Vagina (tissue), 2 donors: Measurements from ENCODE around the gene ANKS1B. TPM values are rescaled to one million over a fixed set of nuclear protein-coding genes. Genes with fewer than 3 reads are reported as not detected.

Experiments
- DNase-seq, 2 donors: peaks; one replicate each; pipeline ENCODE4 v3.0.0-alpha.2; 2017; ENCODE audit errors: extremely low spot score in 2 of 2
- H3K27ac ChIP-seq: fragments of 200-600 bp; sonication (generic); one replicate; pipeline ENCODE4 v1.5.1; 2019
- H3K27me3 ChIP-seq: fragments of 200-600 bp; sonication (generic); one replicate; pipeline ENCODE4 v1.5.1; 2019
- H3K36me3 ChIP-seq, 2 donors: fragments of 200-600 bp; sonication (generic); one replicate each; pipeline ENCODE4 v1.5.1; 2017 to 2019
- H3K4me1 ChIP-seq: fragments of 200-600 bp; sonication (generic); one replicate; pipeline ENCODE4 v1.5.1; 2019
- H3K4me3 ChIP-seq, 2 donors: fragments of 200-600 bp; sonication (generic); 1 replicate in 1 of 2; 2 replicates in 1 of 2; pipeline ENCODE4 v1.5.1; 2016 to 2019
- H3K9me3 ChIP-seq: fragments of 200-600 bp; sonication (generic); one replicate; pipeline ENCODE4 v1.5.1; 2019
- POLR2A ChIP-seq, 2 donors: fragments of 450-650 bp; IDR thresholded peaks; one replicate each; pipeline ENCODE4 v1.6.1; 2017; ENCODE audit warnings: antibody characterized with exemption in 2 of 2, mild to moderate bottlenecking in 2 of 2, moderate library complexity in 2 of 2
- POLR2AphosphoS5 ChIP-seq, 2 donors: sonication (generic); formaldehyde crosslinking; IDR thresholded peaks; one replicate each; pipeline ENCODE4 v1.9.0; 2017; ENCODE audit warnings: antibody characterized with exemption in 2 of 2, mild to moderate bottlenecking in 2 of 2, low read depth in 1 of 2; ENCODE audit not compliant: insufficient read depth in 1 of 2
- intact Hi-C: fragments of 100-400 bp; cut with DNase I; formaldehyde crosslinking; loops from one replicate; pipeline ENCODE4 v1.15.1; 2023
- total RNA-seq: library from RNA; depleted of rRNA; stranded (reverse); fragments of >200 nt; gene quantifications from one replicate; pipeline ENCODE4 v1.2.3, GENCODE V29; 2016
- TF ChIP-seq, protein P1 (sequence below), 3 experiments: fragments of 450-650 bp in 2 of 3; fragments of 200-600 bp in 1 of 3; sonication (generic) in 1 of 3; IDR thresholded peaks; one replicate each; pipeline ENCODE4 v1.5.1; 2017 to 2019; ENCODE audit warnings: antibody characterized with exemption in 3 of 3, mild to moderate bottlenecking in 2 of 3, moderate library complexity in 2 of 3

The ANKS1B gene
- total RNA-seq, 1 donor from 2014 or later, result 11.5 TPM

DNA sequence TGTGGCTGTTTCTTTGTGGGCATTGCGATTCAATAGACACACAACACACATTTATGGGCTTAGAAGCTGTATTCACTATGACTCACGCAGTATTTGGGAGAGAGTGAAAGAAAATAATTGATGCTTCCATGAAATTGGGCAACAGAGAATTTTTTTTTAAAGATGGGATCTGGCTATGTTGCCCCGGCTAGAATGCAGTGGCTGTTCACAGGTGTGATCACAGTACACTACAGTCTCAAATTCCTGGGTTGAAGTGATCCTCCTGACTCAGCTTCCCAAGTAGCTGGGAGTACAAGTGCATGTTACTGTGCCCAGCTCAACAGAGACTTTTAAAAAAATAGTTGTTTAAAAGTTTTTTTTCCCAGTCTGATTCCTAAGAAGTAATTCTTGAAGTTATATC is 1193.3 kb downstream of the ANKS1B start:
- intact Hi-C loops, result no loop called here
- DNase-seq, result no peak
- TF ChIP-seq, protein P1, sequence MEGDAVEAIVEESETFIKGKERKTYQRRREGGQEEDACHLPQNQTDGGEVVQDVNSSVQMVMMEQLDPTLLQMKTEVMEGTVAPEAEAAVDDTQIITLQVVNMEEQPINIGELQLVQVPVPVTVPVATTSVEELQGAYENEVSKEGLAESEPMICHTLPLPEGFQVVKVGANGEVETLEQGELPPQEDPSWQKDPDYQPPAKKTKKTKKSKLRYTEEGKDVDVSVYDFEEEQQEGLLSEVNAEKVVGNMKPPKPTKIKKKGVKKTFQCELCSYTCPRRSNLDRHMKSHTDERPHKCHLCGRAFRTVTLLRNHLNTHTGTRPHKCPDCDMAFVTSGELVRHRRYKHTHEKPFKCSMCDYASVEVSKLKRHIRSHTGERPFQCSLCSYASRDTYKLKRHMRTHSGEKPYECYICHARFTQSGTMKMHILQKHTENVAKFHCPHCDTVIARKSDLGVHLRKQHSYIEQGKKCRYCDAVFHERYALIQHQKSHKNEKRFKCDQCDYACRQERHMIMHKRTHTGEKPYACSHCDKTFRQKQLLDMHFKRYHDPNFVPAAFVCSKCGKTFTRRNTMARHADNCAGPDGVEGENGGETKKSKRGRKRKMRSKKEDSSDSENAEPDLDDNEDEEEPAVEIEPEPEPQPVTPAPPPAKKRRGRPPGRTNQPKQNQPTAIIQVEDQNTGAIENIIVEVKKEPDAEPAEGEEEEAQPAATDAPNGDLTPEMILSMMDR (IDR thresholded peaks at IDR 0.05), result no peak
- no peak for TF ChIP-seq POLR2AphosphoS5 (IDR thresholded peaks at IDR 0.05; ENCODE audit: insufficient read depth in 1 of 2, low read depth in 1 of 2)
- TF ChIP-seq POLR2A (IDR thresholded peaks at IDR 0.05), result no peak

DNA sequence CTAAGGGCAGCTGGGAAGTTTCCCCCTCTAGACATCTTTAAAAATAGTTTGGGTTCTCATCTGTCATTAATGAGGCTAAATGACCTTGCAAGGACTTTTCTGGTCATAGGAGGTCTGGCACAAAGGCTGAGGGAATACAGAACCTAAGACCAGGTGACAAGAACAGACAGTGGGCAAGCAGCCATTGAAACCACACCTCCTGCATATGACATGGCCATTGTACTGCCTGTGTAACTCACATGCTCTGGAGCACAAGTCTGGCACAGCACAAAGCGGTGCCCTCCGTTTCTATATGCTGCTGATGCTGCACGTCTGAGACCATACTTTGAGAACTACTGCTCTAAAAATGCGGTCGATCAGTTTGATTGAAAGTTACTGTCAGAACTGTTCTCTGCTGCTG is 1196.3 kb downstream of the ANKS1B start:
- TF ChIP-seq, protein P1 (IDR thresholded peaks at IDR 0.05), result no peak
- no peak for TF ChIP-seq POLR2A (IDR thresholded peaks at IDR 0.05)
- TF ChIP-seq POLR2AphosphoS5 (IDR thresholded peaks at IDR 0.05; ENCODE audit: insufficient read depth in 1 of 2, low read depth in 1 of 2), result no peak
- Histone ChIP-seq H3K27me3 (no peaks in the 10 kb centered on the region), H3K9me3 (no peaks in the 10 kb centered on the region), H3K27ac (no peak overlapping the region), H3K4me1 (no peaks in the 10 kb centered on the region), H3K4me3 (no peak overlapping the region), H3K36me3 (no peaks in the 10 kb centered on the region)
- intact Hi-C loops, result no loop called here
- no peak for DNase-seq

More for the DNA sequence above, 1193.3 kb downstream of the ANKS1B start:
- no peaks in the 10 kb centered on the region for H3K4me1 ChIP-seq
- H3K9me3 ChIP-seq, result no peaks in the 10 kb centered on the region
- no peak overlapping the region for H3K4me3 ChIP-seq
- no peak overlapping the region for H3K27ac ChIP-seq
- no peaks in the 10 kb centered on the region for H3K36me3 ChIP-seq
- no peaks in the 10 kb centered on the region for H3K27me3 ChIP-seq

DNA sequence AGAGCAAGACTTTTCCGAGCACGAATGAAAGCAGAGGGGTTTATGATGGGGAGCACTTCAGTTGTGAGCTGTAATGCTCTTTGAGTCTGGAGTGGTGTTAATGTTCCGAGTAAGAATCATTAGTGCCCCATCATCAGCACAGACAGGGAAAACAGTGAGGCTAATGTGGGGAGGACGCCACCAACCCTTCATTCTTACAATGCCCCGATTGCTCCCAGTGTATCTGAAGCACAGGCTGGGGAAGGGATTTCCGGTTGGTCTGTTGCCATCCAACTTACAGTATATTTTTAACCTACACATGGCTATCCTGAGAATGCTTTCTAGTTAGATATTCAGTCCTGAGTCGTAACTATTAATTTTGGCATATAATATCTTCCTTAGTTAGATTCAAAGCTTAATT is 1198.1 kb downstream of the ANKS1B start:
- H3K4me1 ChIP-seq, result no peaks in the 10 kb centered on the region
- H3K36me3 ChIP-seq, result no peaks in the 10 kb centered on the region
- intact Hi-C loops, result no loop called here
- no peak for DNase-seq
- H3K27ac ChIP-seq, result no peak overlapping the region
- H3K27me3 ChIP-seq, result no peaks in the 10 kb centered on the region
- TF ChIP-seq, protein P1 (IDR thresholded peaks at IDR 0.05), result no peak
- no peak for TF ChIP-seq POLR2A (IDR thresholded peaks at IDR 0.05)
- no peak for TF ChIP-seq POLR2AphosphoS5 (IDR thresholded peaks at IDR 0.05; ENCODE audit: insufficient read depth in 1 of 2, low read depth in 1 of 2)
- no peaks in the 10 kb centered on the region for H3K9me3 ChIP-seq
- no peak overlapping the region for H3K4me3 ChIP-seq

DNA sequence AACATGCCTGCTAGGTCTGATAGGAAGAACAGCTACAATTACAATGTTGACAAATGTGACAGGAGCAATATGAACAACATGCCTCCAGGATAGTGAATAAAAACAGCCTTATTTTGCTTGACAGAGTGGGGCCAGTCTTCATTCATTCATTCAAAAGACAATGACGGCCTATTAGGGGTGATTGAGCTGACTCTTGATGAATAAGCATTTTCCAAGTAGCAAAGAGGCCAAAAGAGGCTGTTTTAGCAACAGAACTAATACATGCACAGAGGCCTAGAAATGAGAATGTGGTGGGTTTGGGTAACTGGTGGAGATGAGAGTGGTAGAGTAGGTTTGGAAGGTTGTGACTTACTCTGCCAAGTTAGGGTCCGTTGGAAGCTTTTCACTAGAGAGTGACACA is 1201.3 kb downstream of the ANKS1B start:
- H3K27me3 ChIP-seq, result no peaks in the 10 kb centered on the region
- intact Hi-C loops, result no loop called here
- H3K4me1 ChIP-seq, result no peaks in the 10 kb centered on the region
- TF ChIP-seq POLR2AphosphoS5 (IDR thresholded peaks at IDR 0.05; ENCODE audit: insufficient read depth in 1 of 2, low read depth in 1 of 2) (no peak), POLR2A (IDR thresholded peaks at IDR 0.05) (no peak)
- TF ChIP-seq, protein P1 (IDR thresholded peaks at IDR 0.05), result no peak
- H3K9me3 ChIP-seq, result no peaks in the 10 kb centered on the region
- H3K4me3 ChIP-seq, result no peak overlapping the region
- no peak overlapping the region for H3K27ac ChIP-seq
- H3K36me3 ChIP-seq, result no peaks in the 10 kb centered on the region
- DNase-seq, result no peak

DNA sequence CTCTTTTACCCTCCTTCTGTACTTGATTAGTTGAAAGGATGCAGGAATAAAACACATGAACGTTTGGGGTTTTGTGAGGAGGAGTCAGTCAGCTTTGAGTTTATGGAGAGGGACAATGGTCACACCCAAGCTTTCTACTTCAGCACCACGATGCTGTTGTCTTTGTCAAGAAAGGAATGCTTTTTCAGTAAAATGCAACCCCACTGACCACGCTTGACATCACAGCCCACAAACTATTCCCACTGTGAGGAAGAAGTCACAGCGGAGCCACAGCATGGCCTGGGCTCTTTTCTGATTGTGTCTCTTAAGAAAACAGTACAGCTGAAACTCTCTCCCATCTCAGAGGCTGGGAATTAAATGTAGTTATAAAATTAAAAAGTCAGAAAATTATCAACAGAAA is 1204.5 kb downstream of the ANKS1B start:
- no peak overlapping the region for H3K4me3 ChIP-seq
- intact Hi-C loops, result no loop called here
- no peak for DNase-seq
- no peaks in the 10 kb centered on the region for H3K27me3 ChIP-seq
- H3K36me3 ChIP-seq, result no peaks in the 10 kb centered on the region
- no peak overlapping the region for H3K27ac ChIP-seq
- no peaks in the 10 kb centered on the region for H3K4me1 ChIP-seq
- no peaks in the 10 kb centered on the region for H3K9me3 ChIP-seq
- TF ChIP-seq POLR2A (IDR thresholded peaks at IDR 0.05) (no peak), POLR2AphosphoS5 (IDR thresholded peaks at IDR 0.05; ENCODE audit: insufficient read depth in 1 of 2, low read depth in 1 of 2) (no peak)
- TF ChIP-seq, protein P1 (IDR thresholded peaks at IDR 0.05), result no peak
